HG02981 (cell line): ENCODE data around the gene ABCB8.
"Not testable (repeated sequence)": the region's sequence is repeated elsewhere in the genome, so short reads cannot be mapped to it uniquely, and the experiment has no call there.

Source experiments
- ATAC-seq: cut with Tn5 transposase; IDR thresholded peaks from one replicate; pipeline ENCODE4 v1.9.1; 2021; ENCODE audit warnings: mild to moderate bottlenecking, moderate library complexity; ENCODE audit not compliant: unreplicated experiment

ABCB8 gene

DNA sequence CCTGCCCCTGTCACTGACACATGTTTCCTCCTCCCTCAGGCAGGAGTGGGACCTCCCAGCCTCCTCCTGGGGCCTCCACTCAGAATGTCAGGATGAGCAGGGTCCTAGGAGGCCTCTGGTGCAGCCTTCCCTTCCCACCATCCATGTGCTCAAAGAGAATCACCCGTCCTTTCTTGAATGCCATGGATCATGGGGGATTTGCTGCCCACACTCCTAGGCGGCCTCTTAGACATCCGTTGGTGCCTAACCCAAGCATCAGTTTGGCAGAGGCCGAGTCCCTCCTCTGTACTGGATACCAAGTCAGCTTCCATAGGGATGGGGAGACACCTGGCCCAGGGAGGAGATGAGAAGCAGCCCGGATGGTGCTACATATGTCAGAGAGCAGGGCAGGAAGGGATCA, 30.4 kb upstream of the ABCB8 start:
- ATAC-seq = no peak

DNA sequence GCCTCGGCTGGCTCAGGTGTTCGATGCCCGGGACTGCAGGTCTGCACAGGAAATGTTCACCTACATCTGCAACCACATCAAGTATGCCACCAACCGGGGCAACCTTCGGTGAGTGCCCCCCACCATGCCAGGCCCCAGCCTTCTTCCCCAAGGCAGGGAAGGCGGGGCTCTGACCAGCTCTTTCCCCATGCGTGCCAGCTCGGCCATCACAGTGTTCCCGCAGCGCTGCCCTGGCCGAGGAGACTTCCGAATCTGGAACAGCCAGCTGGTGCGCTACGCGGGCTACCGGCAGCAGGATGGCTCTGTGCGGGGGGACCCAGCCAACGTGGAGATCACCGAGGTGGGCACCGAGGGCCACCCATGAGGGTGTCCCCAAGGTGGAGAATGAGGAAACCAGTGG, 29.9 kb upstream of the ABCB8 start:
- no peak for ATAC-seq

DNA sequence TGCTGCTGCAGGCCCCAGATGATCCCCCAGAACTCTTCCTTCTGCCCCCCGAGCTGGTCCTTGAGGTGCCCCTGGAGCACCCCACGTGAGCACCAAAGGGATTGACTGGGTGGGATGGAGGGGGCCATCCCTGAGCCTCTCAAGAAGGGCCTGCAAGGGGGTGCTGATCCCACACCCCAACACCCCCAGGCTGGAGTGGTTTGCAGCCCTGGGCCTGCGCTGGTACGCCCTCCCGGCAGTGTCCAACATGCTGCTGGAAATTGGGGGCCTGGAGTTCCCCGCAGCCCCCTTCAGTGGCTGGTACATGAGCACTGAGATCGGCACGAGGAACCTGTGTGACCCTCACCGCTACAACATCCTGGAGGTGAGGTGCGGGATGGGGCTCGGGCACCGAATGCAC, 29.2 kb upstream of the ABCB8 start:
- no peak for ATAC-seq

DNA sequence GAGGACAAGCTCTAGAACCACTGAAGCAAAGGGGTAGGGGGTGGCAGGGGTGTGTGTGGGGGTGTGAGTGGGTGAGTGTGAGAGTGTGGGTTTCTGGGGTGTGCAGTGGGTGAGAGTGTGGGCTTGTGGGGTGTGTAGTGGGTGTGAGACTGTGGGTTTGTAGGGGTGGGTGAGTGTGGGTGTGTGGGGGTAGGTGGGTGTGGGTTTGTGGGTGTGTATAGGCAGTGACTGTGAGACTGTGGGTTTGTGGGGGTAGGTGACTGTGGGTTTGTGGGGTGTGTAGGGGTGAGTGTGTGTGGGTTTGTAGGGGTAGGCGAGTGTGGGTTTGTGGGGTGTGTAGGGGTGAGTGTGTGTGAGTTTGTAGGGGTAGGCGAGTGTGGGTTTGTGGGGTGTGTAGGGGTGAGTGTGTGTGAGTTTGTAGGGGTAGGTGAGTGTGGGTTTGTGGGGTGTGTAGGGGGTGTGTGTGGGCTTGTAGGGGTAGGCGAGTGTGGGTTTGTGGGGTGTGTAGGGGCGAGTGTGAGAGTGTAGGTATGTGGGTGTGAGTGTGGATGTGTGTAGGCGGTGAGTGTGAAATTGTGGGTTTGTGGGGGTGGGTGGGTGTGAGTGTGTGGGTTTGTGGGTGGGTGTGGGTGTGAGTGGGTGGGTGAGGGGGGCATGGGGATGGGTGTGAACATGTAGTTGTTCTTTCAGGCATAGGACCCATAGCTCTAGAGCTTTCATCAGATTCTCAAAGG, 28.6 kb upstream of the ABCB8 start:
- ATAC-seq = no peak

DNA sequence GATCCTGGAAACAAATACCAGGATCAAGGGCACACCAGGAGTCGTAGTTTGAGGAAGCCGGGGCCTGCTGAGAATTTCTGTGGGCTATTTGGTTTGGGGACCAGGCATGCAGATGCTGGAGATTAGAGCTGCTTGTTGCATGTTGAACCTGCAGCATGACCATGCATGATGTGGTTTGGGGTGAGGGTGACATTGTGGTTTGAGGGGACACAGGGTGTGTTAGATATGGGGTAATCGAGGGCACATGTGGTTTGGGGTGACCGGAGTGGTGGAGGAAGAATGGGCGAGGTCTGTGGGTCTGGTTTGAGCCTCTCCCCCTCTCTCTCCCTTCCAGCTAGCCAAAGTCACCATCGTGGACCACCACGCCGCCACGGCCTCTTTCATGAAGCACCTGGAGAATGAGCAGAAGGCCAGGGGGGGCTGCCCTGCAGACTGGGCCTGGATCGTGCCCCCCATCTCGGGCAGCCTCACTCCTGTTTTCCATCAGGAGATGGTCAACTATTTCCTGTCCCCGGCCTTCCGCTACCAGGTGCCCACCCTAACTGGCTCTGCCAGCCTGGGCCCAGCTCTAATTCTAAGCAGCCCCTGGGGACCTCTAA, 27.3 kb upstream of the ABCB8 start:
- ATAC-seq = no peak

DNA sequence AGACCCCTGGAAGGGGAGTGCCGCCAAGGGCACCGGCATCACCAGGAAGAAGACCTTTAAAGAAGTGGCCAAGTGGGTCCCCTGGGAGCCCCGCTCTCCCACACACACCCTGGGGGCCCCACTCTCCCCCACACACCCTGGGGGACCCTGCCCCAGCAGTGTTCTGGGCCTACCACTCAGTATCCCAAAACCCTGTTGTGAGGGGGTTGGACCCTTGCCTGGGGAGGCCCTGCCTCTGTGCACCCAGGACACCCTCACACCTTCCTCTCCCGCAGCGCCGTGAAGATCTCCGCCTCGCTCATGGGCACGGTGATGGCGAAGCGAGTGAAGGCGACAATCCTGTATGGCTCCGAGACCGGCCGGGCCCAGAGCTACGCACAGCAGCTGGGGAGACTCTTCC, 26.7 kb upstream of the ABCB8 start:
- ATAC-seq = no peak

DNA sequence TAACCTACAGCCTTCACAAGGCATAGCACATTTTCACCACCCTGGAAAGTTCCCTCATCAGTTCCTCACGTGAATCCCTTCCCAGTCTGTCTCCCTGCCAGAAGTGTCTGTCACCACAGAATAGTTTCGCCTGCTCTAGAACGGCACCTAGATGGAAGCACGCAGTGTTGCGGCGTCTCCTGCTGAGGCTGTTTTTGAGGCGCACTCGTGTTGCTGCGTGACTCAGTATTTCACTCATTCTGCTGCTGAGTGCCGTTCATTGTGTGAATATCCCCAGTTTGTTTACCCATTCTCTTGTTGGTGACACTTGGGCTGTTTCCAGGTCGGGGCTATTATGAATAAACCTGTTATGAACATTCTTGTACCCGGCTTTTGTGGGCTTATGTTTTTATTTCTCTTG, 24.7 kb upstream of the ABCB8 start:
- ATAC-seq = no peak

DNA sequence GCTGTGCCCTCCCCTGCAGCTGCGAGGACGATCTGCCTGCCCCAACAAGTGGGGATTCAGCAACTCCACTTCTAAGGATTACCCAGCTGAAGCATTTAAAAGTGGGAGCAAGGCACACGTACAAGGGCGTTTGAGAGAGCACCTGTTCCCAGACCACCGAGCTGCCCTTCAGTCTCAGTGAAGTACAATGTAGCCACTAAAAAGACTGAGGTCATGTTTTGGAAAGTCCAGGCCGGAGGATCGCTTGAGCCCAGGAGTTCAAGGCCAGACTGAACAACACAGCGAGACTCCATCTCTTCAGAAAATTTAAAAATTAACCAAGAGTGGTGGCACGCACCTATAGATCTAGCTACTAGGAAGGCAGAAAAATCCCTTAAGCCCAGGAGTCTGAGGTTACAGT, 22.7 kb upstream of the ABCB8 start:
- ATAC-seq = no peak

DNA sequence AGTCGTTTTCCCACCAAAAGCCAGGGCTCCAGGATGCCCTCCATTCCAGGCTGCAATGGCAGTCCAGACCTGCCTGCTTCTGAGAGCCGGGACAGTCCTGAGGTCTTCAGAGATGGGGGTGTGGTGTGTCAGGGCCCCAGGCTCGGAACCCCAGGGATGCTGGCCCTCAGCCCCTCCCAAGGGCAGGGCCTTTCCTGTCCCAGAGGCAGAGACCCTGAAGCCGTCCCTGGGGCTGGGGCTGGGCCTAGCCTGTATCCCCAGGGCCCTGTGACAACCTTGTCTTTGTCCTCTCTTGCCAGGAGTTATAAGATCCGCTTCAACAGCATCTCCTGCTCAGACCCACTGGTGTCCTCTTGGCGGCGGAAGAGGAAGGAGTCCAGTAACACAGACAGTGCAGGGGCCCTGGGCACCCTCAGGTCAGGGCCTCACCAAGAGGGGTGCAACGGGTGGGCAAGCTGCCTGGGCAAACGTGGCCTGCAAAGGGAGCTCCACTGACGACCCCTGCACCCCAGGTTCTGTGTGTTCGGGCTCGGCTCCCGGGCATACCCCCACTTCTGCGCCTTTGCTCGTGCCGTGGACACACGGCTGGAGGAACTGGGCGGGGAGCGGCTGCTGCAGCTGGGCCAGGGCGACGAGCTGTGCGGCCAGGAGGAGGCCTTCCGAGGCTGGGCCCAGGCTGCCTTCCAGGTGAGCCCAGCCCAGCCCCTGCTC, 21.5 kb upstream of the ABCB8 start:
- ATAC-seq = no peak

DNA sequence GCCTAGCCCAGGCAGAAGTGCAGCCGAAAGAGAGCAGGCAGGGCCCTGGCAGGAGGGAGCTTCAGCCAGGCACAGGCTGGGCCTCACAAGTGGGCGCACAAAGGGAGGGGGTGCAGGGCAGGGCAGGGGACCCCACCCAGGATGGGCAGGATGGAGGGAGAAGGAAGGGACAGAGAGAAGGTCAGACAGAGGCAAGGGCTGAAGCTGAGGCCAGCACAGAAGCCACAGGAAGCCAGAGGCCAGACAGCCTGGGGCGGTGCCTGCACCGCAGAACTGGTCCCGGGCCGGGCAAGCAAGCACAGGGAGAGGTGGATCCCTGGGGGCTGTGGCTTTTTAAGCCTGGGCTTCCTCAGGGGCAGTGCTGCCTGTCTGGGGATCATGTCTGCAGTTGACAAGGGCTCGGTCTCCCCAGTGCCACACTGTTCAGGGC, 20.8 kb upstream of the ABCB8 start:
- ATAC-seq = no peak

DNA sequence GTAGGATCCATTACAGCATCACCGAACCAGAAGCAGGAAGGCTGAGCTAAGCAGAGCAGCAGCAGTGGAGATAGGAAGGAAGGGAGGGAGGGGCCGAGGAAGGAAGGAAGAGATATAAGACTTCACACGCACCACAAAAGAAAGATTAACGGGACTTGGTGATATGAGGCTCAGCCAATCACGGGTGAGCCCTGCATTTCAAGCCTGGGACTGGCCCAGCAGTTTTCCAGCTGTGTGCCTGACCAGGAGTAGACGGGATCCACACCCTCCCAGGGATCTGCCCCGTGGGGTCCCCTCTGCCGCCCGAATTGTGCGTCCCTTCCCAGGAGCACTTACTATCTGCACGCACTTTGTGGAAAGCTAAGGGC, 20.1 kb upstream of the ABCB8 start:
- no peak for ATAC-seq

DNA sequence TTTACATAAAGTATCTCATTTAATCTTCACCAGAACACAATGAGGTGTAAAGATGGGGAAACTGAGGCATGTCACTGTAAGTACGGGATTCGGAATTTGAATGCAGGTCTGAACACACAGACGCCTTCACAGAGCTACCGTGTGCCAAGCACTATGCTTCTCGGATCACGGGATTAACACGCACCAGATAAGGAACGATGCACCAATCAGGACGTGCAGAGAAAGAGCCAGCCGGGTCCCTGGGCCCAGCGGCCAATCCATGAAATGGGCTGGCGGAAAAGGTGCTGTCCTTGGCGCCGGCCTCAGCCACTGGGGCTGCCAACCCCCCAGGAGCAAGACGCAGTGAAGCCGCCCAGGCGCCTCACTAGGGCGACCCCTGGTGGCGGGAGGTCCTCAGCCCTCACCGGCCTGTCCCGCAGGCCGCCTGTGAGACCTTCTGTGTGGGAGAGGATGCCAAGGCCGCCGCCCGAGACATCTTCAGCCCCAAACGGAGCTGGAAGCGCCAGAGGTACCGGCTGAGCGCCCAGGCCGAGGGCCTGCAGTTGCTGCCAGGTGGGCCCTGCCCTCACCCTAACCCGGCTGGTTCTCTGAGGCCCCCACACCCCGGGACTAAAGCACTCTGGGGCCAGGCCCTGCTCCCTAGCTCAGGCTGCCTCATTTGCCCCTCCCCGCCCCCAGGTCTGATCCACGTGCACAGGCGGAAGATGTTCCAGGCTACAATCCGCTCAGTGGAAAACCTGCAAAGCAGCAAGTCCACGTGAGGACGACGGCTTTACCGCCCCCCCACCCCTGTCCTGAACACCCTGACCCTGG, 19.5 kb upstream of the ABCB8 start:
- peak; percentile 76 for ATAC-seq

DNA sequence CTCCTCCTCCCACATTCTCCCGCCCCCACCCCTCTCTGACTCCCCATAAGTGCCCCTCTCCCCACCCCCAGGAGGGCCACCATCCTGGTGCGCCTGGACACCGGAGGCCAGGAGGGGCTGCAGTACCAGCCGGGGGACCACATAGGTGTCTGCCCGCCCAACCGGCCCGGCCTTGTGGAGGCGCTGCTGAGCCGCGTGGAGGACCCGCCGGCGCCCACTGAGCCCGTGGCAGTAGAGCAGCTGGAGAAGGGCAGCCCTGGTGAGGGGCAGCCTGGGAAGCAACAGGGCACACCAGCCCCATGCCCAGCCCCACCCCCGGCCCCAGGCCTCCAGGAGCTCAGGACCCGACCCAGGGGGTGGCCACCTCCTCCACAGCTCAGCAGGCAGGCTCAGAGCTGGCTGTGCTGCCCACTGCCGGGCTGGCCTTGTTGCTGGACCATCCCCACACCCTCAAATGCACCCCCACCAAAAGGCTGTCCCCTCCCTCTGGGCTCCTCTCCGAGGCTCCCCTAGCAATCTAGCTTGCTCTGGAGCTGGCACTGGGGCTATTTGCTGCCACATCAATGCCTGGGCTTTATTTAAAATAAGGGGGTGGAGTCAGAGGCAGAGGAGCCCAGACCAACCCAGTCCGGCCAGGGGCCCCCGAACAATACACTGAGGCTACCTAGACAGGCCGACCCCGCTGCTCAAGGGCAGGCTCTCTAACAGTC, 18.8 kb upstream of the ABCB8 start:
- no peak for ATAC-seq

DNA sequence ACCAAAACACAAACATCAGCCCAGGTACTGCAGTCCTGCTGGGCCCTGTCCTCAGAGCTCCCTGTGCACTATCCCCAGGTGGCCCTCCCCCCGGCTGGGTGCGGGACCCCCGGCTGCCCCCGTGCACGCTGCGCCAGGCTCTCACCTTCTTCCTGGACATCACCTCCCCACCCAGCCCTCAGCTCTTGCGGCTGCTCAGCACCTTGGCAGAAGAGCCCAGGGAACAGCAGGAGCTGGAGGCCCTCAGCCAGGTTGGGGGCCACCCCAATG, 18.3 kb upstream of the ABCB8 start:
- ATAC-seq = no peak

DNA sequence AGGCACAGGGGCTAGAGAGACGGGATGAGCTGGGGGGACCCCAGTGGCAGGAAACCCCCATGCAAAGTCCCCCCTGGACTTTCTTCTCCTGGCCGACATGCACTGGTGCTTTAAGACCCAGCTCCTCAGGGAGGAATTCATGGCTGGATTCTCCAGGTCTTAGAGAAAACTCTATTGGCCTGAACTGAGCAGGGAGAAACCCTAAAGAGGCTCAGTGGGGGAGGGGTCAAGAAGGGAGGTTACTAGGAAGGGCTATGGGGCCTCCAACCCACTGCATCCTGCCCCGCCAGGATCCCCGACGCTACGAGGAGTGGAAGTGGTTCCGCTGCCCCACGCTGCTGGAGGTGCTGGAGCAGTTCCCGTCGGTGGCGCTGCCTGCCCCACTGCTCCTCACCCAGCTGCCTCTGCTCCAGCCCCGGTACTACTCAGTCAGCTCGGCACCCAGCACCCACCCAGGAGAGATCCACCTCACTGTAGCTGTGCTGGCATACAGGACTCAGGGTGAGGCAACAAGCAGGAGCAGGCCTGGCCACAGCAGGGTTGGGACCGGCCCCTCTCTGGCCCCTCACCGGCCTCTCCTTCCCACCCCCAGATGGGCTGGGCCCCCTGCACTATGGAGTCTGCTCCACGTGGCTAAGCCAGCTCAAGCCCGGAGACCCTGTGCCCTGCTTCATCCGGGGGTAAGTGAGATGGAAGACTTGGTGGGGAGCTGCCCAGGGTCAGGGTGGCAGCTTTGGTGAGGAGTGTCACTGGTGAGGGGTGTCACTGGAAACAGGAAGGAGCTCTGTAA, 17.7 kb upstream of the ABCB8 start:
- no peak for ATAC-seq

DNA sequence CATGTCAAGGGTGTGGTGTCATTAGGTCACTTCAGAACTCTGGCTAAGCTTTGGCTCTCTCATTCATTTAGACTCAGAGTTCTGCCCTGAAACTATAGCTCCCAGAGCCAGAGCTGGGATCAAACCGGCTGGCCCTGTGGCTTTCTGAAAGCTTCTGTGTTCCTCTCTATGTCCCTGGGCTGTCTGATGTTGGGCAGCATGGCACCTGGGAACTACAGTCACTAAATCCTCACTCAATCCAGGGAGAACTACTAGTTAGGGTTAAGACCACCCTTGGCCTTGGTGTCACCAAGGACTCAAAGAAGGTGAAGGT, 17.2 kb upstream of the ABCB8 start:
- no peak for ATAC-seq

DNA sequence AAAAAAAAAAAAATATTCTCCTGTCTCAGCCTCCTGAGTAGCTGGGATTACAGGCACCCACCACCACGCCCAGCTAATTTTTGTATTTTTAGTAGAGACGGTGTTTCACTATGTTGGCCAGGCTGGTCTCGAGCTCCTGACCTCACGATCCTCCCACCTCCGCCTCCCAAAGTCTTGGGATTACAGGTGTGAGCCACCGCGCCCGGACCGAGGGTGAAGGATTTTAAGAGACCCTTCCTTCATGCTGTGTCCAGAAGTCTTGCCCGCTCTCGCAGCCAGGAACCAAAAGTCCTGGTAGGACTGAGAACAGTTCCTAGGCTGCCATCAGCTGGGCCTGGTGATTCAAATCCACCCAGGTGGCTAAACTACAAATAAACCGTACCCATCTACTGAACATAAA, 16.6 kb upstream of the ABCB8 start:
- not testable (repeated sequence) for ATAC-seq

DNA sequence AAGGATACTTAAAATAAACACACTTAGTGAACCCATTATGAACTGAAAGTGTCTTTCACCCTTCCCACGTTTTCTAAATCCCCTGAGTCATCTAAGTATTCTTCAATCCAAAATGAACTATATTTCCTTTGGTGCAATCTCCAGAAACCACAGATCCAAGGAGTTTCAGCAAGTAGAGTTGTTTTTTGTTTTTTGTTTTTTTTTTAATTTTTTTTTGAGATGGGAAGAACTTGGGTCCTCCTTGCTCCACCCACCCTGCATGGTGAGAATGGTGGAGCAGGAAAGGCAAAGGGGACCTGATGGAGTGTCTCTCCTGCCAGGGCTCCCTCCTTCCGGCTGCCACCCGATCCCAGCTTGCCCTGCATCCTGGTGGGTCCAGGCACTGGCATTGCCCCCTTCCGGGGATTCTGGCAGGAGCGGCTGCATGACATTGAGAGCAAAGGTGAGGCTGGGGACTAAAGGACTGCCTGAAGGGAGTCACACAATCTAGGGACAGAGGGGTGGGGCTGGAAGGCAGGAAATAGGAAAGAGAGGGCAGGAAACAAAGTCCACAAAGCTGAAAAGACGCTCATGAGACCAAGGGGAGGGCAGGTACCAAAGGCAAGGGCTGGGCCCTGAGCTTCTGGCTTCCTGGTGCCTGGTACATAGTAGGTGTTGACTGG, 16.1 kb upstream of the ABCB8 start:
- no peak for ATAC-seq

DNA sequence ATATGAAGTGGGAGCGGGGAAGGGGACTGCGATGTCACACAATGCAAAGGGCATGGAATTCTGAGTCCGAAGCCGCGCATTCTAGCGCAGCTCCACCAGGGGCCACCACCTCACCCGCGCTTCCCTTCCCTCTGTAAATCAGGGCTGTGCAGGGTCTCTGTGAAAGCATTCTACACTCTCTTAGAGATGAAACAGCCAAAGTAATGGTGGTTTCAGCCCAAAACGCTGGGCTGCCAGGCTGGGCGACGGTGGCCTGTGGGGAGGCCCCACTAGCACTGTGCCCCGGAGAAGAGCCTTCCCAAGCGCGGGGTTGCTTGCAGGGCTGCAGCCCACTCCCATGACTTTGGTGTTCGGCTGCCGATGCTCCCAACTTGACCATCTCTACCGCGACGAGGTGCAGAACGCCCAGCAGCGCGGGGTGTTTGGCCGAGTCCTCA, 15.3 kb upstream of the ABCB8 start:
- no peak for ATAC-seq

DNA sequence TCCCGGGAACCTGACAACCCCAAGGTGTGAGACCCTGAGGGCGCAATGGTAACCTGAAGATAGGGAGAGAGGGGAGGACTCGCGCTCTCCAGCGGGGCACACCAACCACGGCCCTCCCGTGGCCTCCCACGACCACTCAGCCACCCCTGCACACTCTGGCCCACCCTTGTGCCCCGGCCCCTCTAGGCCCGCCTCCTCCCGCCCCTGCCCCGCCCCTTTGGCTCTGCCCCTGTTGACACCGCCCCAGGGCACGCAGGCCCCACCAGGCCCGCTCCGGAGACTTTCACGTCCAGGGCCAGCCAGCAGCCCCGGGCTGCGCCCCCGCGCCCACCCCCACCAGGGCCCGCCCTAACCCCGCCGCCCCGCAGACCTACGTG, 14.9 kb upstream of the ABCB8 start:
- ATAC-seq = no peak
